GM12801 (cell line): ENCODE results near the gene RGL2.

ENCODE experiments used
- CTCF ChIP-seq: IDR thresholded peaks from one replicate; pipeline ENCODE4 v1.5.1; 2011; ENCODE audit warnings: control low read depth; ENCODE audit not compliant: insufficient read length; ENCODE audit errors: extremely low read depth

The RGL2 gene

GRCh38 chr6:33241968-33242367 is 56.8 kb downstream of the RGL2 start:
- no peak for TF ChIP-seq CTCF
